HG02840 (cell line): Measurements from ENCODE around the gene PLXND1.

ENCODE experiments used
- ATAC-seq: cut with Tn5 transposase; IDR thresholded peaks from one replicate; pipeline ENCODE4 v1.9.1; 2021; ENCODE audit warnings: mild to moderate bottlenecking, moderate library complexity, moderate number of reproducible peaks; ENCODE audit not compliant: unreplicated experiment, low FRiP score

Gene PLXND1

DNA sequence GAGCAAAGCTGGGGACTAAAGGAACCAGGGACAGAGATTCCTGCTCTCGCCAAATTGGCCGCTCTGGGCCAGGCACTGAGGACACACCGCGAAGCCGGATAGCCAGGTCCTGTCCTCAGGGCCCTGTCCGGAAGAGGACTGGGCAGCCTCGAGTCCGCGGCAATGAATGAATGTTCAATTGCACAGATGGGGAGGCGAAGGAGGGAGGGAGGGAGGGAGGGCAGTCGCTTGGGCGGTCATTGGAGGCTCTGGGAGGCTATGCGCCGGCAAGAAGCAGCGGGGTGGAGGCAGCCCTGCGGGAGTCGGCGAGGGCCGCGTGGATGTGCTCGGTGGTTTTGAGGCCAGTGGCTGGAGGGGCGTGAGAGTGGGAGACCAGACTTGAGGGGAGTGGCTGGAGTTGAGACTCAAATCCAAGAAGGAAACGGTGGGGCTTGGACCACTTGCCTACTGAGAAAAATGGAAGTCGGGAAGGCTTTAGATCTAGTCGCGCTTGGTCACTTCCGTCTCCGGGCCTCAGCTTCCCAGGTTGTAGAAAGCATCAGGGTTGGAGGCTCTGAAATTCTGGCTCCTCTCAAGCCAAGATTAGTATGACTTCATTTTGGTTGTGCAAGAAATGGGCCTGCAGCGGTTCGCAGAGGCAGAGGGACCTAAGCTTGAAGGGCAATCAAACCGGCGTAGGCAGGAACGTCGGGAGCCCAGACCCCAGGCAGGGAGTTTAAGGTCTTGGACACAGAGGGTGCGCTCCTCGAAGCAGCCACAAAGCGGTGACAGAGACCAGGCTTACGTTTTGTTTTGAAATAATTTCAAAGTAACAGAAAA, 21.1 kb upstream of the PLXND1 start:
- ATAC-seq, result peak; percentile 44

DNA sequence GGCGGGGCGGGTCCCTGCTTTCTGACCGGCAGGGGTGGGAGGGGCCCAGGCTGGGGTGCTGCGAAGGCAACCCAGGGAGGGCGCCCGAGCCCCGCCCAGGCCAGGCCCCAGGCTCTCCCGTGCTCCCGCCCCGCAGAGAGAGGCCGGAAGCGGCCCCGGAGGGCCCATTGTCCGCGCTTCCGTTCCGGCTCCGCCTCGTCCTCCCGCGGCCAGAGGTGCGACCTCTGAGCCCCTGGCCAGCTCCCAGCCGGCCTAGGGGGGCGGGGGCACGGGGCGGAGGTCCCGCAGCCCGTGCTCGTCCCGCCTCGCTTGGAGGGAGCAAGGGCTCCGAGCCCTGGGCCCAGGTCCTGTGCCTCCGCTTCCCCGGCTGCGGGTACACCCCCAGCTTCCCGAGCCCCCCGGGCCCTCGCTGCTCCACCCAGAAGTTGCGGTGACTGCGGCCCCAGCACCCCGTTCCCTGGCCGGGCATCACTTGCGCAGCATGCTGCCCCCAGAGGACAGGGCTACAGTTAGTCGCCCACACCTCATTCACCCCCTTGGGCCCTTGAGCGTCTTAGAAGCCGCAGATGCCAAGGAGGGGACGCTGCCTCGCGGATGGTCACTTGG, 20.4 kb upstream of the PLXND1 start:
- ATAC-seq, result peak; percentile 67

DNA sequence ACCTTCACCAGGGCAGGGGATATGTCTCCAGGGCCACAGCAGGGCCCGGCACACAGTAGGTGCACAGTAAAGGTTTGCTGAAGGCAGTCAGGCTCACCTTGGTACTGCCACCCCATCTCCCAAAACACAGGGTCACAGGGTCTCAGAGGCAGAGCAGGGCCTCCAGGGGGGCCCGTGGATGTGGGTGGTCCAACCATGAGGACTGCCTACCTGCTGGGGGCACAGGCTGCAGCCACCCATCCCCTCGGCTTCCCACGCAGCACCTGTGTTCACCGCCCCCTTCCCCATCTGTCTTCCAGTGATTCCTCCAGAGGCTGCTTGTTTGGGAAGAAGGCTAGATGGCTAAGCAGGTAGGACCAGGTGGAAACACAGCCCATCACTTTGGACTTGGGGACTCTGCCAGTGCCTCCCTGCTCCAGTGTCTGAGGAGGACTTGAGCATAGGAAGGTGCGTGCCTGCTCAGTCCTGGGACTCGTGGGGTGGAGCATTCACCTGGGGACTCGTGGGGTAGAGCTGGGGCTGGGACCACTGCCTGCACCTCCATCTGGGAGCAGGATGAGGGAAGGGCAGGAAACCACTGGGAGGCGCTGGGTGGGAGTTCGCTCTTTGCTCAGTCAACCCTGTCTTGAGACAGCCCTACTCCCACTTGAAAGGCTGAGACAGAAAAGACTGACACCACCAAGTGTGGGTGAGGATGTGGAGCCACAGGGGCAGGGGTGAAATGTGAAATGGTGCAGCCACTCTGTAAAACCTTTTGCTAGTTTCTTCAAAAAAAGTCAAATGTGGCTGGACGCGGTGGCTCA, 18.8 kb upstream of the PLXND1 start:
- no peak for ATAC-seq

DNA sequence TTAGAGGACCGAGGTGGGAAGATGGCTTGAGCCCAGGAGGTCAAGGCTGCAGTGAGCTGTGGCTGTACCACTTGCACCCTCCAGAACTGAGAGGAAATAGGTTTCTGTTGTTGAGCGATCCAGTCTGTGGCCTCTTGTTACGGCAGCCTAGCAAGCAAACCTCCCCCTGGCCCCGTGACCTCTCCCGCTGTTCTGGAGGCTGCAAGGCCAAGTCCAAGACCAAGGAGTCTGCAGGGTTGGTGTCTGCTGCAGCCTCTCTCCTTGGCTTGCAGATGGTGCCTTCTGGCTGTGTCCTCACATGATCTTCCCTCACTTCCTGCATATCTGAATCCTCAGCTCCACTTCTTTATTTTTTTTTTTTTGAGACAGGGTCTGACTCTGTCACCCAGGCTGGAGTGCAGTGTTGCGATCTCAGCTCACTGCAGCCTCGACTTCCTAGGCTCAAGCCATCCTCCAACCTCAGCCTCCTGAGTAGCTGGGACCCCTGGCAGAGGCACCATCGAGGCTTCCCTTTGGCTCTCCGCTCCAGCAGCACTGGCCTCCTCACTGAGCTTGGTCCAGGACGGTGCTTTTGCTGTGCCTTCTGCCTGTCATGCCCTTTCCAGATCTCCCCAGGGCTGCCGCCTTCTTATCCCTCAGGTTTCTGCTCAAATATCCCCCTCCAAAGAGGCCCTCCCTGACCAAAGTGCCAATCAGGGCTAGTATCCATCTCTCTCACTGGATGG, 18.0 kb upstream of the PLXND1 start:
- ATAC-seq, result no peak

DNA sequence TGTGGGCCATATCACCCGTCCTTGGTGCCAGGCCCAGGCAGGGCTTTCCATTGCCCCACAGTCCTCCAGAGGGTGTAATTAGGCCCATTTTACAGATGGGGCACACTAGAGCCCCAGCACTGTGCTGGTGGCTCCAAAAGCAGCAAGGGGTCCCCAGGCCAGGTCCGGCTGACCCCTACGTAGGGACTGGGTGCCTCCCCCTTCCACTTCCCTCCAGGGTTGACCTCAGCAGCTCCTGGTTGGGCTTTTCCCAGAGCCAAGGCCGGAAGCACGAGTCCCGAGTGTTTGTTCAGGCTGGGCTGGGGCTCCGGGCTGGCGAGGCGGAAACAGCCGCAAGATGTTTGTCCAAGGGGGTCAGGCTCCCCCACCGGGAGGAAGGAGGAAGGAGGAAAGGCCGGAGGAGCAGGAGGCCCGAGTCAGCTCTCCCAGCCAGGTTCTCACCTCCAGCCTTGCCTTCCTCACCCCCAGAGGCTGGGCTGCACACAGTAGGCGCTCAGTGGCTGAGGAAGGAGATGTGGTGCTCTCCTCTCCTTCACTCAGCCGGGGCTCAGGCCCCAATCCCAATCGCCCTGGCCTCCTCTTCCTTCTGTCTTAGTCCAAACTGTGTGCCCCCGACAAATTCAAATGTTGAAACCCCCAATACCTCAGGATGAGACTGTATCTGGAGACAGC, 17.1 kb upstream of the PLXND1 start:
- ATAC-seq, result no peak

DNA sequence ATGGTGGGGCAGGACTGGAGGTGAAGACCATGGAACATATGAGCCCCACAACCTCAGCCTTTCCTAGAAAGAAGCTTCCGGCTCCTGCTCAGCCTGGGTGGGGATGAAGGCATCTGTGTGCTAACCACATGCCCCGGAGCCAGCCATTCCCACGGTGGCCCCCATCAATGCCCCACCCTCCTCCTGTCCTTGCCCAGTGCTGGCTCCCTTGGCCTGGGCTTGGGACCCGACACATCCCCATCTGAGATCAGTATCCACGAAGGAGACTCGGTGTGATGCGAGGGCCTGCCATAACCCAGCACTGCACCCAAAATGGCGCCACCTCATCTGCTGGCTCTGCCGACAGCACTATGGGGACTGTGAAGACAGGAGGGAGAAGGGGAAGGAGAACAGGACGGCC, 16.5 kb upstream of the PLXND1 start:
- no peak for ATAC-seq

DNA sequence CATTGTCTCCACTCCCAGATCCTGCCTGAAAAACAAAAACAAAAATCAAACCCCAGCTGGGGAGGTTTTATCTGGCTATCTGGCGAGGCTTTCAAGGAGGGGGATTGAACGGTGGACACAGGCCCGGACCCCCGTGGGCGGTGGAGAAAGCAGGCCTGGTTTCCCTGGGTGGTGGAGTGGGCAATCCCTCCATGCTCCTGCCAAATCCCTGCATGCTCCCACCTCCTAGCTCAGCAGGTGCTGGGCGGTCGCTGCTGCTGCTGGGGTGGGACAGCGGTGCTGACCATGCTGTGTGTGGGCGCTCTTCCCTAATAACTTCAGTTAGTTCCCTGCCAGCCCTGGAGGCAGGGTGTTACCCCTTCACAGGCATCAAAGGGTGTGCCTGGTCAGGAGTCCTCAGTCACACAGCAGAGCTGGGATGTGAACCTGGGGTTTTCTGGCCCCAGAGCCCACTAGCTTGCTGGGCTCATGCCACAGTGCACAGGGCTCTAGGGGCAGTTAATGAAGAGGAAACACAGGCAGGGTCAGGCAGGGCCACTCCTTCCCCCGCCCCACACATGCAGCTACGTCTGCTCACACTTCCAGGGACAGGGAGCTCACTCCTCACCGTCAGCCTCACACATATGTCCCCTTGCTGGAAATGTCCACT, 15.9 kb upstream of the PLXND1 start:
- ATAC-seq, result no peak

DNA sequence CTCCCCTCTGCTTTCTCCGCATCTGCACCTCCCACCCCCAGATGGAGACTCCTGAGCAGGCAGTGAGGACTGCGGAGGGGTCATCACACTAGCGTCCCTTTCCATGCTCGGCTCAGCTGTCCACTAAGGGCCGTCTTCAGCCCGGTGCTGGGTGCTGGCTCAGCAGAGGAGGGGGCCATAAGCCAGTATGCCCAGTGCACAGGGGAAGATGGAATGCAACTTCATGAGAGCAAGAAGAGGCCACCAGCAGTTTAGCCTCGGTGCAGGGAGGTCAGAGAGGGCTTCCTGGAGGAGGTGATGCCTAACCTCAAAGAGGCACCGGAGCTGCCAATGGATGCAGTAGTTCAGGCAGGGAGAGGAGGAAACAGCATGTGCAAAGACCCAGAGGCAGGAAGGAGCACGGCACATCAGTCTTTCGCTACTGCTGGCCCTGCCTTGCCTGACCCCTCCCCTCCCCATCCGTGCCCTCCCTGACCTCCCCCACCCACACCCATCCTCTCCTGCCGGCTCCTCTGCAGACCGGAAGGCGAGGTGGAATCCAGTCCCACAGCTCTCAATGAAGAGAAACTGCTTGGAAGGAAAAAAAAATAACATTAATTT, 15.2 kb upstream of the PLXND1 start:
- no peak for ATAC-seq

DNA sequence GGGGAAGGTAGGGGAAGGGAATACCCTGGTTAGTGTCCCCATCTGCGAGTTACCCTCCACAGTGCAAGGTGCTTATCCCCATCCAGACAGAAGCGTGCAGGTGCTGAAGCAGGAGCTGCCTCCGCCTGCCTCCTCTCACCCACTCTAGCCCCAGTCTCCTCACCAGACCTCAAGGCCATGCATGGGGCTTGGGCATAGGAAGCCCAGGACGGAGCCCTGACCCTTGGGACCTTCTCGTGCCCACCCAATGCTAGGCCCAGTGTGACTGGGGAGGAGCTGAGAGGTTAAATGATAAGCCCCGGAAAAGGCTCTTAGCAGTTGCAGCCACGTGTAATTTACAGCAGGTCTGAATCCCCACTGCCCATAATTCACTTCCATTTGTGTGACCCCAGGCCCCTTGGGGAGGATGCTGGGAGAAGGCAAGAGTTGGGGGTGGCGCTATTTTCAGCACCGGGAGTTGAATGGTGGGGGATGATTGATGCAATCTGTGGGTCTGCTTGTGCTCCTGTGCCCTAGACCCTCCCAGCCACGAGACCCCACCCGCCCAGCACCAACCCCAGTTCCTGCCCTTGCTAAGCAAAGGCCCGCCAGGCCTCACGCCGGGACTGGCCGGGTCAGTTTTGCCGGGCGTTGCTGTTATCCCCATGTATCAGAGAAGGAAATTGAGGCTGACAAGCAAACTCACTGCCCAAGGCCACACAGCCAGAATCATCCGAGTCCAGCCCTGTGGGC, 14.5 kb upstream of the PLXND1 start:
- ATAC-seq, result no peak

DNA sequence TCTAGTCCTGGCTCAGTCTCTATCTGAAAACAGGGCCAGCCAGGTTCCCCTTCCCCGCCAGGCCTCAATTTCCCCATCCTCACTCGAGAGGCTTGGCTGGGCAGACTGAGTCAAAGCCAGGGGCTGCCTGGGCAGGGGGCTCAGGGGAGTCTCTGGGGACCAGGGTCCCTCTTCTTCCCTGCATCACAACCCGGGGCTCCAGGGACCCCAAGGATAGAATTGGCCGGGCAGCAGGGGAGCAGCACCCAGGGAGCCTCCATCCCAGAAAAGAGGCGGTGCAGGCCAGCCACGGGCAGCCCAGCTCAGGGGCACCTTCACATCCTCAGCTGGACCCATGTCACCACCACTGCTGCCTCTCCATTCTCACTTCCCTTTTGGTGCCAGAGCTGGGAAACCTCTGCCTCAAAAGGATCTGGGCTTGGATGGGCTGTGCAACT, 13.3 kb upstream of the PLXND1 start:
- no peak for ATAC-seq

DNA sequence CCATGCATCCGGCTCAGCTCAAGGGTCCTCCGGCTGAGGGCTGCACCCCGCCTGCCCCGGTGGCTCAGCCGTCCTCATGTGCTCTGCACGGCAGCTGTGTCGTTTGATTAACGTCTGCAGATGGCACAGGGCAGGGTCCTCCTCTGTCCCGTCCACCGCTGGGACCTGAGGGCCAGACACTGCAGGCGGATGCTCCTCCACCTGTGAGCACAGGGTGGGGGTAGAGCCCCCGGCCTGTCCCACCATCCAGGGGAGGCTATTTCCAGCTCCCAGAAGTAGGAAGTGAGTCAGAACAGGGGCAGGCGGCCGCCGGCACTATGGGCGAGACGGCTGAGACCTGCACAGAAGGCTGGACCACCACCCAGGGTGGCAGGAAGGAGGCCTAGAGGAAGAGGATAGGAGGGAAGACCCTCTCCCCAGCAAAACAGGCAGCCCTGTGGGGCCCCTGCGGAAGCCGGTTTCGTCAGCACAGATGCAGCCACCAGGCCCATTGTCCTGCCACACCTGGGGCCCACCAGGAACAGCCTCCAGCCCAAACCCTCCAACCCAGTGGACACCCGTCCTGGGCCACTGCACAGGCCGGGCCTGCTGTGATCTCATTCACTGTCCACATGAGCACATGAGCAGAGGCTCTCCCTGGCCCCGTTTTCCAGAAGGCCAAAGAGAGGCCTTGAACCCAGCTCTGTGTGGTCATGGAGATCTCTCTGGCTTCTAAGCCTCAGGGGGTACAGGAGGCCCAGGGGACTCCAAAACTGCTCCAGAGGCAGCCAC, 12.6 kb upstream of the PLXND1 start:
- ATAC-seq, result no peak

DNA sequence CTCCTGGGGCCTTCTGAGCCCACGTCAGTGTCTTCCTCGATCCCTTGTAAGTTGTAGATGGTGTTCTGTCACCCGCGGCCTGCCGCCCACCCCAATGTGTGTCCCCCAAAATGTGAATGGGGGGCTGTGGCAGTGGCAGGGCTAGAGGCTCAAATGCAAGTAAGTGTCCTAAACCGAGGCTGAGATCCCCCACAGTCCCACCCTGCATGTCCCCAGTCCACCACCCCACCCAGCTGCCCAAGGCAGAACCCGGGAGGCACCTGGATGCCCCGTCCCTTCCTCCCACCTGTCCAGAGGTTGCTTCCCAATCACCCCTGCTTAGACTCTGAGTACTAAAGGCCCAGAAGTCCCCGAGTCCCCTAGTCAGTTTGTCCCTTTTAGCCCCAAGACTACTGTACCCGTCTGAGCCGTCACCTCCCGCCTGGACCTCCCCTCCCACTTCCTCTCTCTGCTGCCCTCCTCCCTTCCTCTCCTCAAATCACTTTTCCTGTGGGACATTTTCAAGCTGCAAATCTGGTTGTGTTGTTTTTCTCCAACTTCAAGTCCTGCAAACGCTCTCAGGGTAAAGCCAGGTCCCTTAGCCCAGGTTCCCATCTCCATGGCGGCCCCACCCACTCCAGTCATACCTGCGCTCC, 11.8 kb upstream of the PLXND1 start:
- no peak for ATAC-seq

DNA sequence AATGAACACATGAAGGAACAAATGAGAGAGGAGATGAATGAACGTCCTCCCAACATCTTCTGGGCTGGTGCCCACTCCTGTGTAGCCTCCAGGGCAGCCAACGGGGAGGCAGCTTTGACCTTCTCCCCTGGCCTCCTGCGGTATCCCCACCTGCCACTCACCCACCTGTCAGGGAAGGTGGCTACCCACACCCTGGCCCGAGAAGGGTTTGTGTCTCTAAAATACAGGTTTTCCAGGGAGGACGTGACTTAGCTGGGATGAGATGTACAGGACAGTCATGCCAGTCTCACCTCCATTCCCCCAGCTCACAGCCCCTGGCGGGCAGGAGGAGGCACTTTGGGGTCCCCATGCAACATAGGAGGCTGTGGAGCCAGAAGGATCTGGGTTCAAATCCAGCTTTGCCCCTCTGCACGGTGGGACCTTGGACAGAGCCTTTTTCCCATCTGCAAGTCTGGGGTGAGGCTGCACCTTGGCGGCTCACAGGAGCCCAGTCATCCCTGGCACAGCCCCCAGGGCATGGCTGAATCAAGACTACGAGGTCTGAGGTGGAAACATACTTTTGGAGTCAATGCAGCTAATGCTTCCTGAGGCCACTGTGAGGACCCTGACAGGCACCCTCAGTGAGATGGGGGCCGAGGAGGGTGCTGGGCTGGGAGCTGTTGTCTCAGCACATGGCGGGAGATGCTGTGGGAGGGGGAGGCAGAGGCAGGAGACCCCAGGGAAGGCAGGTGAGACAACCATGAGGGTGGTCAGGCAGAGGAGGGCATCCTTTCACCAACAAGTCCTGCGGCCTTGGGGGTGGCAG, 11.1 kb upstream of the PLXND1 start:
- ATAC-seq, result no peak

DNA sequence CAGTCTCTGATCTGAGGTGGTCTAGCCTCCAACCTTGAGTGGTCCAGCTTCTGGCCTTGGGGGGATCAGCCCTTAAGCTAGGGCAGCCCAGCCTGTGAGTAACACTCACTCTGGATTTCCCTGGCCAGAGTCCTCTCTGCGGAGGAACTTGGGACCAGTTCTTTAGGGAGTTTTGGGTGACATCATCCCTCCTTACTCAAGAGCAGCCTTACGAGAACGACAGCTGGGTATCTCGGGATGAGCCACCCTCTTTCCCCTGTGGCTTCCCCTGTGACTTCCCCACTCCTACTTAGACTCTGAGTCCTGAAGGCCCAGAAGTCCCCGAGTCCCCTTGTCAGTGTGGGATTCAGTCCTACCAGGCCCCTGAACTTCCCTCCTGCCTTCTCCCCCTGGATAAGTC, 10.2 kb upstream of the PLXND1 start:
- ATAC-seq, result no peak

DNA sequence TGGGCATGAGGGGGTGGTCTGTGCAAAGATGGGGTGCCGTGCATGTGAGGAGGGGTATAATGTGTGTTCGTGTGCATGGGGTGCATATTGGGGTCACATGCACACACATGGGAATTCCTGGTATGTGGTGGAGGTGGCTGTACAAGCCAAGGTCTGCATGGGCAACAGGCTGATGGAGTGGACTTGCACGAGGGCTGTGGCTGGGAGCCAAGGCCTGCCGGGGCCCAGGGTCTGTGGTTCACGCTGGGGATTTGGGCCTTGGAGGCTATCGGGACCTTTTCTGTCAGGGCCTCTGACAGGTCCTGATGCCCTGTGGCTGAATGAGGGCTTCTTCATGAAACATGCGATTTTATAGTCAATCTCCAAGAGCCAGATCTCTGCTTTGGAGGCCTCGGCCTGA, 9.8 kb upstream of the PLXND1 start:
- ATAC-seq, result no peak

DNA sequence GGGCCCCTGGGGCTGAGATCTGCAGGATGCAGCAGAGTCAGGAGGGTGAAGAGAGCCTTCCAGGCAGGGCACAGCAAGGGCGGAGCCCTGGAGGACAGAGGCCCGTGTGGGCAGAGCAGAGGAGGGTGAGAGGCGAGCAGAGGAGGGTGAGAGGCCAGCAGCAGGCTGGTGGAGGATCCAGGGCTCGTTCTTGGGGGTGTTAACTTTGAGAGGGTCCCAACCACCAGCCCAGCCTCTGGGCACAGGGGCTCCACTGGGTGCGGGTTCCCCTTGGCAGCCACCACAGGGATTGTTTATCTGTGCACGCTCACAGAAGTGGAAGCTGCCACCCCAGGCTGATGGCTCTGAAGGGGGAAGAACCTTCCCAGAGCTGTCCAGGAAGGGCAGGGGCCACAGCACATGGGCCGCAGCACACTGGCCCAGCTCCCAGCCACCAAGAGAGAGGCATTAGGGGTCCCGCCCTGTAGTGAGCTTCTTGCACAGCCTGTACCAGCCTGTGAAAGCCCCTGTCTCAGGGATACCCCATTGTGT, 9.3 kb upstream of the PLXND1 start:
- ATAC-seq, result no peak
